CD14-positive monocyte (primary cell): ENCODE measurements around the gene PRSS48. TPM values are rescaled to one million over a fixed set of nuclear protein-coding genes. Genes with fewer than 3 reads are reported as not detected.

ENCODE experiments used
- DNase-seq, 3 donors: peaks; one replicate each; pipeline ENCODE4 v3.0.0-alpha.2; 2011 to 2022
- H2AFZ ChIP-seq: 2 replicates; pipeline ENCODE4 v1.6.0; 2012; ENCODE audit warnings: mild to moderate bottlenecking, low read depth, low read length, inconsistent platforms; ENCODE audit not compliant: insufficient read depth, poor library complexity, severe bottlenecking
- H3K27ac ChIP-seq, 2 donors: 1 replicate in 1 of 2; 2 replicates in 1 of 2; pipeline ENCODE4 v1.5.1; 2012 to 2013; ENCODE audit warnings: low read length in 2 of 2, control low read depth in 1 of 2, inconsistent platforms in 1 of 2, low read depth in 1 of 2, mild to moderate bottlenecking in 1 of 2
- H3K27me3 ChIP-seq, 2 donors: one replicate each; pipeline versions ENCODE4 v1.6.0 to v1.6.1; 2011 to 2013; ENCODE audit warnings: low read length in 2 of 2; ENCODE audit not compliant: control insufficient read depth in 2 of 2, insufficient read depth in 2 of 2
- H3K36me3 ChIP-seq, 2 donors: replicated peaks in 1 of 2; 1 replicate in 1 of 2; 2 replicates in 1 of 2; pipeline versions ENCODE4 v1.5.1 to v1.6.1; 2012 to 2013; ENCODE audit warnings: low read length in 2 of 2, control low read depth in 1 of 2, inconsistent platforms in 1 of 2, mild to moderate bottlenecking in 1 of 2; ENCODE audit not compliant: insufficient read depth in 2 of 2, control insufficient read depth in 1 of 2
- H3K4me1 ChIP-seq, 2 donors: 1 replicate in 1 of 2; 2 replicates in 1 of 2; pipeline versions ENCODE4 v1.5.1 to v1.6.1; 2012 to 2013; ENCODE audit warnings: low read length in 2 of 2, control low read depth in 1 of 2, inconsistent platforms in 1 of 2, mild to moderate bottlenecking in 1 of 2, moderate library complexity in 1 of 2; ENCODE audit not compliant: insufficient read depth in 2 of 2, control insufficient read depth in 1 of 2
- H3K4me2 ChIP-seq: replicated peaks from 2 replicates; pipeline ENCODE3; 2012; ENCODE audit warnings: low read length, moderate library complexity, mild to moderate bottlenecking; ENCODE audit not compliant: poor library complexity, severe bottlenecking; ENCODE audit errors: extremely low read depth
- H3K4me3 ChIP-seq, 3 experiments: fragments of 200-600 bp in 1 of 3; sonication (generic) in 1 of 3; replicated peaks in 1 of 3; 1 replicate in 2 of 3; 2 replicates in 1 of 3; pipeline ENCODE4 v1.5.1; 2011 to 2013; ENCODE audit warnings: low read length in 3 of 3, mild to moderate bottlenecking in 3 of 3, control low read depth in 2 of 3, low read depth in 2 of 3, inconsistent platforms in 1 of 3, moderate library complexity in 1 of 3
- H3K79me2 ChIP-seq: 2 replicates; pipeline ENCODE4 v1.6.0; 2012; ENCODE audit warnings: mild to moderate bottlenecking, control low read depth, inconsistent platforms, low read length, moderate library complexity; ENCODE audit not compliant: insufficient read depth
- H3K9ac ChIP-seq: 2 replicates; pipeline ENCODE4 v1.6.0; 2017; ENCODE audit warnings: low read length, mild to moderate bottlenecking; ENCODE audit not compliant: insufficient read depth, poor library complexity, severe bottlenecking
- H3K9me3 ChIP-seq, 2 donors: replicated peaks in 1 of 2; 1 replicate in 1 of 2; 2 replicates in 1 of 2; pipeline versions ENCODE4 v1.5.1 to v1.6.1; 2012 to 2013; ENCODE audit warnings: low read length in 2 of 2, control low read depth in 1 of 2; ENCODE audit not compliant: control insufficient read depth in 1 of 2, insufficient read depth in 1 of 2
- H4K20me1 ChIP-seq: 2 replicates; pipeline ENCODE4 v1.6.0; 2012; ENCODE audit warnings: mild to moderate bottlenecking, low read length, control low read depth, moderate library complexity; ENCODE audit not compliant: insufficient read depth
- H3K27ac Mint-ChIP-seq, 7 donors: one replicate each; pipeline ENCODE4 v1.8.0; 2020; ENCODE audit warnings: mild to moderate bottlenecking in 7 of 7, mixed read lengths in 7 of 7, moderate library complexity in 6 of 7, inconsistent platforms in 2 of 7
- H3K27me3 Mint-ChIP-seq, 3 donors: one replicate each; pipeline ENCODE4 v1.8.0; 2021 to 2022; ENCODE audit warnings: low read depth in 3 of 3, mild to moderate bottlenecking in 3 of 3, mixed read lengths in 3 of 3, moderate library complexity in 3 of 3, inconsistent platforms in 1 of 3
- H3K36me3 Mint-ChIP-seq, 2 donors: one replicate each; pipeline ENCODE4 v1.8.0; 2020; ENCODE audit warnings: mixed read lengths in 2 of 2, inconsistent platforms in 1 of 2, mild to moderate bottlenecking in 1 of 2
- H3K4me1 Mint-ChIP-seq: one replicate; pipeline ENCODE4 v1.8.0; 2020; ENCODE audit warnings: mild to moderate bottlenecking, mixed read lengths
- H3K4me3 Mint-ChIP-seq, 2 donors: one replicate each; pipeline ENCODE4 v1.8.0; 2020; ENCODE audit warnings: mild to moderate bottlenecking in 2 of 2, mixed read lengths in 2 of 2, moderate library complexity in 1 of 2
- H3K9me3 Mint-ChIP-seq, 7 donors: one replicate each; pipeline ENCODE4 v1.8.0; 2020 to 2022; ENCODE audit warnings: mixed read lengths in 7 of 7, mild to moderate bottlenecking in 6 of 7, moderate library complexity in 6 of 7, inconsistent platforms in 2 of 7
- CTCF ChIP-seq: fragments of 200-600 bp; IDR thresholded peaks from one replicate; pipeline ENCODE4 v1.8.0; 2022; ENCODE audit warnings: antibody characterized with exemption, mild to moderate bottlenecking
- WGBS: methylation state at CpG from one replicate; pipeline ENCODE4 v1.1.5; 2013; ENCODE audit warnings: missing lambda C conversion rate; ENCODE audit not compliant: insufficient coverage; 5-methylcytosine and 5-hydroxymethylcytosine counted together
- intact Hi-C, 2 donors: fragments of 100-400 bp; cut with micrococcal nuclease; formaldehyde crosslinking; loops; one replicate each; pipeline versions ENCODE4 v1.15.0 to v1.15.1; 2023
- polyA plus RNA-seq, 3 donors: library from polyadenylated mRNA; depleted of rRNA in 1 of 3; unstranded in 2 of 3; stranded (reverse) in 1 of 3; fragments of 300-500 nt in 2 of 3; fragments of >200 nt in 1 of 3; fragmentation: Illumina TruSeq in 2 of 3; gene quantifications; 1 replicate in 2 of 3; 2 replicates in 1 of 3; pipeline ENCODE4 v1.2.3, GENCODE V29; 2012 to 2021

PRSS48 gene
- polyA plus RNA-seq, 3 donors, result not detected

- Histone ChIP-seq H3K79me2 (no peaks in the 10 kb centered on the region), H3K27ac (no peak overlapping the region), H3K4me3 (no peak overlapping the region), H2AFZ (no peak overlapping the region), H3K9me3 (peaks cover 0 to 3% of the 10 kb centered on the region in 2 donors), H4K20me1 (no peaks in the 10 kb centered on the region), H3K9ac (no peak overlapping the region), H3K27me3 (no peaks in the 10 kb centered on the region), H3K4me1 (no peaks in the 10 kb centered on the region), H3K4me2 (no peak overlapping the region), H3K36me3 (no peaks in the 10 kb centered on the region)
- intact Hi-C loops, result no loop called here
- Mint-ChIP-seq H3K27ac (no peak overlapping the region), H3K27me3 (peaks cover 3 to 9% (median 4%) of the 10 kb centered on the region in 3 donors), H3K9me3 (peaks cover 3 to 16% (median 8%) of the 10 kb centered on the region in 7 donors), H3K36me3 (no peaks in the 10 kb centered on the region), H3K4me3 (no peak overlapping the region), H3K4me1 (no peaks in the 10 kb centered on the region)
- no peak for DNase-seq
- WGBS, result no CpG with 5 or more reads among the region's 2 CpGs
- TF ChIP-seq CTCF, result no peak
Observed at GRCh38 chr4:151256134-151256533, 20.8 kb upstream of the PRSS48 start.

DNA sequence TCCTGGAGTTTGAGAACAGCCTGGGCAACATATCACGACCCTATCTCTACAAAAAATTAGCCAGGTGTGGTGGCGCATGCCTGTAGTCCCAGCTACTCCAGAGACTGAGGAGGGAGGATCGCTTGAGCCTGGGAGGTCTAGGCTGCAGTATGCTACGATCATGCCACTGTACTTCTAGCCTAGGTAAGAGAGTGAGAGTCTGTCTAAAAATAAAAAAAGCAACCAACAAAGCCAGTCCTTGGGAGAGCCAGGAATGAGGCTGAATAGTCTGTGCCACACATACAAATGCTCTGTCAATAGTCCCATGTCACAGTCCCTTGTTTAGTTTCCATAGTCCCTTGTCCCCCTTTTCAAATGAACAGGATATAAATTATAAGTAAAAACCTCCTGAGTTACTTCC lies 19.3 kb upstream of the PRSS48 start:
- Histone ChIP-seq H3K9me3 (peaks cover 0 to 3% of the 10 kb centered on the region in 2 donors), H2AFZ (no peak overlapping the region), H3K27me3 (no peaks in the 10 kb centered on the region), H3K36me3 (no peaks in the 10 kb centered on the region), H3K4me2 (no peak overlapping the region), H3K27ac (no peak overlapping the region), H3K9ac (no peak overlapping the region), H3K4me3 (no peak overlapping the region), H3K4me1 (no peaks in the 10 kb centered on the region), H4K20me1 (no peaks in the 10 kb centered on the region), H3K79me2 (no peaks in the 10 kb centered on the region)
- H3K27me3 Mint-ChIP-seq, result peaks cover 4 to 9% (median 5%) of the 10 kb centered on the region in 3 donors
- no peak overlapping the region for H3K4me3 Mint-ChIP-seq
- WGBS, result no CpG with 5 or more reads among the region's 4 CpGs
- no peak for TF ChIP-seq CTCF
- intact Hi-C loops, result no loop called here
- no peaks in the 10 kb centered on the region for H3K4me1 Mint-ChIP-seq
- no peak for DNase-seq
- H3K36me3 Mint-ChIP-seq, result no peaks in the 10 kb centered on the region
- no peak overlapping the region for H3K27ac Mint-ChIP-seq
- peaks cover 3 to 17% (median 11%) of the 10 kb centered on the region in 7 donors for H3K9me3 Mint-ChIP-seq
